ENCODE data around the gene INTS12.
"Not testable (repeated sequence)": the region's sequence is repeated elsewhere in the genome, so short reads cannot be mapped to it uniquely, and the experiment has no call there.

The INTS12 gene, protein sequence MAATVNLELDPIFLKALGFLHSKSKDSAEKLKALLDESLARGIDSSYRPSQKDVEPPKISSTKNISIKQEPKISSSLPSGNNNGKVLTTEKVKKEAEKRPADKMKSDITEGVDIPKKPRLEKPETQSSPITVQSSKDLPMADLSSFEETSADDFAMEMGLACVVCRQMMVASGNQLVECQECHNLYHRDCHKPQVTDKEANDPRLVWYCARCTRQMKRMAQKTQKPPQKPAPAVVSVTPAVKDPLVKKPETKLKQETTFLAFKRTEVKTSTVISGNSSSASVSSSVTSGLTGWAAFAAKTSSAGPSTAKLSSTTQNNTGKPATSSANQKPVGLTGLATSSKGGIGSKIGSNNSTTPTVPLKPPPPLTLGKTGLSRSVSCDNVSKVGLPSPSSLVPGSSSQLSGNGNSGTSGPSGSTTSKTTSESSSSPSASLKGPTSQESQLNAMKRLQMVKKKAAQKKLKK

DNA sequence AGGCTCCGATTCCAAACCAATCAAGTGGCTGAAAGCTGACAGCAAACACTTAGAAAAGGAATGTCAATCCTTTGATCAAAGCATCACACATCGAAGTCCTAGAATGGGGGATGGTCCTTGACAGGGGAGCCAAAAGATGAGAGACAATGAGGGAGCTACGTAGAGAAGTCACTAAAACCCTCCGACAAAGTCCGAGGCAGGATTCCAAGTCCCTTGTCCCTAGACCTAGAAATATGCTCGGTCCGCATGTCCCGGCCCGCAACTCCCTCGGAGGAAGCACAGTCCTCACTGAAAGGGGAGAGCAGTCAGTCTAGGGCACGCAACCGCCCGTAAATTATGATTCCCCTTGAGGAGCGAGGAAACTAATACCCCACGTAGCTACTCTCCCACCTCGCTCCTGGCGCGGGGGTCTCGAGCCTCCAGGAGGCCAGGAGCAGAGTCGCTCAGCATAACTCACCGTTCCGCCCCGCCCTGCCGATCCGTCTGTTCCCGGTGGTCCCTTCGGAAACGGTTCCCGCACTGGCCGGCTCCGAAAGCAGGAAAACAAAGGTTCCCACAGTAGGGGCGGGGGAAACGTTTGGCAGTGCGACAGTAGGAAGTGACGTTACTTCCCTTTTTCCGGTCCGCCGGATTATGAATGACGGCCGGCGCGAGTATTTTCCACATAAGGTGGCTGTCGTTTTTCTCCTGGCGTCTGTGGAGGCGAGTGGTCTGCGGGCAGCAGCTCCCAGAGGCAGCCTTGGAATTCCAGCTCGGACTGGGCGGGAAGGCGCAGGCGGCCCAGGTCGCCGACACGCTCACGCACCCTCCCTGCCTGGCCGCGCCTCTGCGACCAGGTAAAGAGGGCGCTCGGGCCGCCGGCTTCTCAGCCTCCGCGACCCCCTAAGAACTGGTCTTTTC is at the start of gene INTS12, which contains the start of gene GSTCD:
Gene INTS12, minus strand, starts transcription at position 509 of the 900 bp plus-strand sequence. CDS start 8,684 bp downstream, outside the sequence.
Gene GSTCD, plus strand, starts transcription at position 604 of the 900 bp plus-strand sequence. CDS start 8,830 bp downstream, outside the sequence.
- peak; percentile 85 for DNase-seq

DNA sequence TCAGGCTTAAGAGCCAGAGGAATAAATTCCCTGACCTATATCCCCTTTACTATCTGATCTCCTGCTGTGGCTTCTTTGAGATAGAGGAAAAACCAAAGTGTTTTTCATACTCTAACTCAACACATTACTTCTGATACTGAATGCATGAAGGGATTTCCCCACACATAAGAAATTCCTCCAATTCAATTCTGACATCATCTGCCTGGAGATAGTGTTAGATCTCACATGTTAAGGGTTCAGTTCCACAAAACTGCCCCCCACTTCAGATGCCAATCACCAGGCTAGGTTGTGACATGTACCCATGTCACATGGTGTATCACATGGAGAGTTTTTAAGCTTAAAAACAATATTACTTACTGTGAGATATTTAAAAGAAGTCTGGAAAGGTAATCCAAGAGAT is 46.9 kb upstream of the INTS12 start:
- no peak for DNase-seq

DNA sequence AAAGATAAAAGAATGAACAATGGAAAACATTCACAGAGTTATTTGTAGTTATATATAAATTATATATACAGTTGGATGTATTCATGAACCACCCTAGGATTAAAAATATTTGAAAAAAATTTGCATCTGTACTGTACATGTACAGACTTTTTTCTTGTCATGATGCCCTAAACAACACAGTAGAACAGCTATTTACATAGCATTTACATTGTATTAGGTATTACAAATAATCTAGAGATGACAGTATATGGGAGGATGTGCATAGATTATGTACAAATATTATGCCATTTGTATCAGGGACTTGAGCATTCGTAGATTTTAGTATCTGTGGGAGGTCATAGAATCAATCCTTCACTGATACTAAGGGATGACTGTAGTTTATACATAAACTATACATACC is 44.9 kb upstream of the INTS12 start:
- DNase-seq: peak; percentile 67

DNA sequence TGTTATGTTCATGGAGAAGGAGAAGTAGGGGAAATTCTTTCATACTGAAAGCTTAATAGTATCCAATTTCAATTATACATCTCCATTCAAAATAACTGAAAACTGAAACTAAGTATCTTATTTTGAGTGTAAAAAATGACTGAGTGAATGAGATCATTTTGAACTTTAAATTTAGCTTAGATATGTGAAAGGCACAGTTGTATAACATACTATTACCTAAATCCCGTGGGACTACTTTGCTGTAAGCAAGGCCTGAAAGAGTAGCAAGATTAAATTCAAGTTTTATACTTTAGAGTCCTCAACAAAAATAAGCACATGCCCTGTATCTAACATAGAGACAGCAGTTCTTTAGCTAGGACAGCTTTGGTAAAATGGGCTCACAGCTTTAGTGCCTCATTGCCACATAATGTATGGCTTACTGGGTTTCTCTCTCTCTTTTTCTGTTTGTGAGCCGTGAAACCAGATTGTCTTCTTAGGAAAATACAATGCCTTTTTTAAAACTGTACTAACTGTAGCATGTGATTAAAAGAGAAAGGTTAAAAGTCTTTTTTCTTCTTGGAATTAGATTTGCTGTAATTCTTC is 43.3 kb upstream of the INTS12 start:
- no peak for DNase-seq

DNA sequence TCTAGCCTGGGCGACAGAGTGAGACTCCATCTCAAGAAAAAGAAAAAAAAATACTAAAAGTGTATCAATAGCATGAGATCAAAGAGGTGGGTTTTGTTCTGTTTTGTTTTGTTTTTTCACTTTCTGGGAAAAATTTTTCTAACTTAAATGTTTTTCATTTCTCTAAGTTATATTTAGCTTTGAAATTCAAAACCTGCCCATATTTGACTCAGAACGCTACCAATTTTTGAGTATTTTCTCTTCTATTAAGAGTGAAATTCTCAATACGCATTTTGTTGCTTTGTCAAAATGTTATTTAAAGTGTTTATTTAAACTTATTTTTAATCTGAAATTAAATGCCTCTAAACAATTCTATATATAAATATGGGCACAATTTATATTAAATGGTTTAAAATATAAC is 39.7 kb upstream of the INTS12 start:
- no peak for DNase-seq

DNA sequence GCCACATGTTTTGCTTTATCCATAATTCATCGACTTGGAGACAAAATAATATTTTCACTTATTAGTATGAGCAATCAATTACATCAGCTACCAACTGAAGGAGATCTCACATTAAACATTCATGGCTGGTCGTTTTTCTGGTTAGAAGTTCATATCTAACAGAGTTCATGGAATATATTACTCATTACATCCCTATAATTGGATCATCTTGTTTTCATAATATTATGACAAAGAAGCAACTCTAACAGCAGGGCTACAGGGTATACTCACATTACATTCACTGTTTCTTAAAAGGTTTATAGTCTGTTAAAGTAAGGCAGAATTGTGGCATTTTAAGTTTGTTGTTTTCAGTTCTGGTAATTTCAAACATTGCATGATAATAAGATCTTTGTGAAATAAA is 33.1 kb upstream of the INTS12 start:
- DNase-seq: no peak

DNA sequence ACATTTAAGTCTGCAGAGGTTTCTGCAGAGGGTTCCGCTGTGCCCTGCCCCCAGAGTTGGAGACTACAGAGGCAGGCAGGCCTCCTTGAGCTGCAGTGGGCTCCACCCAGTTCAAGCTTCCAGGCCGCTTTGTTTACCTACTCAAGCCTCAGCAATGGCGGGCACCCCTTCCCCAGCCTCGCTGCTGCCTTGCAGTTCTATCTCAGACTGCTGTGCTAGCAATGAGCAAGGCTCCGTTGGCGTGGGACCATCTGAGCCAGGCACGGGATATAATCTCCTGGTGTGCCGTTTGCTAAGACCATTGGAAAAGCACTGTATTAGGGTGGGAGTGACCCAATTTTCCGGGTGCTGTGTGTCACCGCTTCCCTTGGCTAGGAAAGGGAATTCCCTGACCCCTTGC is 26.7 kb upstream of the INTS12 start:
- not testable (repeated sequence) for DNase-seq

DNA sequence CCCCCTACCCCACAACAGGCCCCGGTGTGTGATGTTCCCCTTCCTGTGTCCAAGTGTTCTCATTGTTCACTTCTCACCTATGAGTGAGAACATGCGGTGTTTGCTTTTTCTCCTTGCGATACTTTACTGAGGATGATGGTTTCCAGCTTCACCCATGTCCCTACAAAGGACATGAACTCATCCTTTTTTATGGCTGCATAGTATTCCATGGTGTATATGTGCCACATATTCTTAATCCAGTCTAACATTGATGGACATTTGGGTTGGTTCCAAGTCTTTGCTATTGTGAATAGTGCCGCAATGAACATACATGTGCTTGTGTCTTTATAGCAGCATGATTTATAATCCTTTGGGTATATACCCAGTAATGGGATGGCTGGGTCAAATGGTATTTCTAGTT is 21.4 kb upstream of the INTS12 start:
- DNase-seq: not testable (repeated sequence)

DNA sequence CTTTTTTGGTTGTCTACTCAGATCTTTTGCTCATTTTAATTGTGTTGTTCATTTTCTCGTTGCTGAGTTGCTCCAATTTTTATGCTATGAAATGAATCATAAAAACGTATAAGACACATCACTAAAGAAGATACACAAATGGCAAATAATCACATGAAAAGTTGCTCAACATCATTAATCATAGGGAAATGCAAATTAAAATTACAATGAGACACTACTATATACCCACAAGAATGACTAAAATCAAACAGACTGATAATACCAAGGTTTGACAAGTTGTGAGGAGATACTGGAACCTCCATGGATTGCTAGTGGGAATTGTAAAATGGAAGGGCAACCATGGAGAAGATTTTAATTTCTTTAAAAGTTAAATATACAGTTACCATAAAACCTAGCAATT is 17.1 kb upstream of the INTS12 start:
- DNase-seq: no peak

DNA sequence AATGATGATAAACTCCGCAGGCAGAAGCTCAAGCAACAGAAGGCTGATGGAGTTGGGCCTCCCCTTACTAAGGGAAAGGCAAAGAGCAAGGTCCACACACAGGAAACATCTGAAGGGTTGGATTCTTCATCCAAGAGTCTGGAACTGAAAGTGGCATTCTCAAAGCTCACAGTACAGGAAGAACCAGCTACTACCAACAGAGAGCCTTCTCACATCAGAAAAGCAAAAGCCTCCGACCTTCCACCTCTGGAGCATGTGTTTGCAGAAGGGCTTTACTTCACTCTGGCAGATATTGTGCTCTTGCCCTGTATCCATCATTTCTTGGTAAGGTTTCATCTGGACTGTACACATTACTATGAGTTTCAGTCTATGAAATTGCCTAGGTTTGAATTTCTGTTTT is 10.7 kb upstream of the INTS12 start:
- no peak for DNase-seq

DNA sequence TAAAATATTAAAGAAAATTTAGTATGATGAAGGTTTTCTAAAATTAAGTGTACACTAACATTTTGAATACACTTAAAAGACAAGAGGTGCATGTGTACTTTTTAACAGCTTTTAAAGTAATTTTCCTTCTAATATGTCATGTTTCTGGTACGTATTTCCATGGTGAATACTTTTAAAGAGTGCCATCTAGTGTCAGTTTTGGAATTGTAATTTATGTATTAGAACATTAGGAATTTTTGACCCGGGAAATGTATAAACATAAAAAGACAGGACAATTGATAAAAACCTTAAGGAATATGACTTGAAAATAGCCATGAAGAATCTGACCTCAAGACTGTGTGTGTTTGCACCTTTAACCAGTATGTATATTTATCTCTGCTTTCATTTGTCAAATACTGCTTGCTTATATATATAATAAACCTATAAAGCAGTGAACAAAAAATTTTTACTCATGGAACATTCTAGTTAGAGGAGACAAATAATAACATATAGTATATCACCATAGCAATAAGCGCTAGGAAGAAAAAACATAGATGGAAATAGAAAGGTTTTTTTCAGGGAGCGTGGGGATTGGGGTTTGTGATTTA is 7.3 kb upstream of the INTS12 start:
- DNase-seq: no peak

DNA sequence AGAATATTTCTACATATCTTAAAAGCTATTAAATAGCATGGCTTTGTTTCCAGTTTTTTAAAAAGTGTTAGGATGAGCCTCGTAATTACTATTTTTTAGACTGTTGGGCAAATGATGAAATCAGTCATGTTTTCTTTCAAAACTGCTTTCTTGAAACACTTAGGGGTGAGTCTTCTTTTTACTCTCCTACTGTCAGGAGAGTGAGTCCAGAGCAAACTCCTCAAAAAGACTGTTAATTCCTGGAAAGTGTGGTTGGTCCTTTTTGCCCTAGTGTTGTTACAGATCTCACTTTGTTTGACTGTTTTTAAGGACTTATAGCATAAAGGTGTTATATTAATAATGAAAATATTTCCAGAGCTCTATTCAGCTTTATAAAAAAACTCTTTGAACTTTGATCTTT is 6.4 kb upstream of the INTS12 start:
- no peak for DNase-seq

DNA sequence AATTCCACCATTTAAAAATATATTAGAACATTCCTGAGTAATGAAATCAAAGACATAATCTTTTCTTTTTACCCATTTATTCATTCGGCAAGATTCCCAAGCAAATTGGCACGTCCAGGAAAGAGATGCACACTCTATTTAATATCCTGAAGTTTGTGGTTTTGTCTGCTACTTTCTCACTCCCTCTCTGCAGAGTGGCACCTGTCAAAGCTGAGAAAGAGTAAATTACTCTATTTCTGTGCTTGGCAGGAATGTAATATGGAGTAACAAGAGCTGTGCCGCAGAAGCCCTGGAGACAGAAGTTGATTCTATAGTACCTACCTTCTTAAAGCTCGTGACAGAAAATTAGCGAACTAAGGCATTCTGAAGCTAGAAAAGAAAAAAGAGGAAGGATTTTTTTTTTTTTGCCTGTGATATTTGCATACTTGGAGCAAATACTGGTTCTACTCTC is 5.6 kb upstream of the INTS12 start:
- no peak for DNase-seq

DNA sequence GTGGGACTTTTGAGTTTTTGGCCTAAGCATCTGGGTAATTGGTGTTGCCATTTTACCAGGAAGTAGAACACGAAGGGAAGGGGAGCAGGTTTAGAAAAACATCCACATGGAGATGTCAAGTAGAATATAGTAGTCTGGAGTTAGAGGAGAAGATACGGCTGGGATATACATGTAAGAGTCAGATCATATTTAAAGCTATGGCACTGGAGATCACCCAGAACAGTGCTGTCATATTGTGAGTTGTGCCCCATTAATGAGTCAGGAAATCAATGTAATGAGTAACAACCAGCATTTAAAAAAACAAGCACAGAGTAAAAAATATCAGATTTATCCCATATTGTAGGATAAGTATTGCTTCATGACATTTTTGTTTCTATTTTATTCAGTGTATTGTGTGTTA is 4.3 kb upstream of the INTS12 start:
- no peak for DNase-seq

DNA sequence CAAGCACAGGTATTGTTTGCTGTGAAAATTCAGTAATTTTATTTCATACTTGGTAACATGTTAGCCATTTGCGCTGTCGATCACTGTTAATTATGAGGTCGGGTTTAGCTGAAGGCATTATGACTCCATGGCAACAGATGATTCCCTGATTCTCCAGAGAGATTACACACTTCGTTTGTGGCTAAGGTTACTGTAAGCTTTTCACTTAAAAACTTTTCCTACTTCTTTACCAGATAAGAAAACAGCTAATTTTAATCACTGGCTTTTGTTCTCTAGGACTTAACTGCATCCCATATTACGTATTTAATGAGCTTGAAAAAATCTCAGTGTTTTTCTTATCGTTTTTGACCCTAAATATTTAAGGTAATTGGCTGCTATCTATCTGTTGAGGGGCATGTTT is 2.2 kb upstream of the INTS12 start:
- peak; percentile 68 for DNase-seq

DNA sequence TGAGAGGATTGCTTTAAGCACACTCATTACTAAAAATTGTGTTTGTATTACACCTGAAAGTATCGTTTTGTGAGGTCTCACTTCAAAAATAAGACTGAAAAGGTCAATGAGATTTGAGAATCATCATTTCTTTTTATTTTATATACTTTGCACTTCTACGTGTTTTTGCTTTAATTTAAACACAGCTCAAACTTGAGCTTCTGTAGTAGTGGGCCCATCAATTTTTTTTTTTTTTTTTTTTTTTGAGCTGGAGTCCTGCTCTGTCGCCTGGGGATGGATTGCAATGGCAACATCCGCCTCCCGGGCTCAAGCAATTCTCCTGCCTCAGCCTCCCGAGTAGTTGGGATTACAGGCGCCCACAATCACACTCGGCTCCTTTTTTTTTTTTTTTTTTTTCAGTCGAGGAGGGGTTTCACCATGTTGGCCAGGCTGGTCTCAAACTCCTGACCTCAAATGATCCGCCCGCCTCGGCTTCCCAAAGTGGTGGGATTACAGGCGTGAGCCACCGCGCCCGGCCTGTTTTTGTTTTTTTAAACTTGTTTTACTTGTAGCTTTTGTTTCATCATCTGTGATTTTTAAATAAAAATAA is 1.6 kb upstream of the INTS12 start:
- DNase-seq: no peak

DNA sequence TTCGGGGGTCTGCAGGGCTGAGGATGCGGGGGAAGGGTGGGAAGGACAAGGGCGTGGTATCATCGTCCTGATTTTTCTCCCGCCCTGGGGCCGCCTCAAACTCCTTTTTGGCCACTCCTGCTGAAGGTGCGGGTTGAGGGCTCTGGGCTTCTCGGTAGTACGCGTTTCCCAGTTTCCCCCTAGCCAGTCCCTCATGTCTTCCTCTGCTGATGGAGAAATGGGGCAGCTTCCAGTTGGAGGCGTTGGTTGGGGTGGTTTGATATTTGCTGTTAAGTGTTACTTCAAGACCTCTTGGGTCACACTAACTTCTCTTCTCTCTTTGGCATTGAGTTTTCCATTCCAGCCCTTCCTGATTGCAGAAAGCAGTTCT is 577 bp upstream of the INTS12 start:
- DNase-seq: no peak

DNA sequence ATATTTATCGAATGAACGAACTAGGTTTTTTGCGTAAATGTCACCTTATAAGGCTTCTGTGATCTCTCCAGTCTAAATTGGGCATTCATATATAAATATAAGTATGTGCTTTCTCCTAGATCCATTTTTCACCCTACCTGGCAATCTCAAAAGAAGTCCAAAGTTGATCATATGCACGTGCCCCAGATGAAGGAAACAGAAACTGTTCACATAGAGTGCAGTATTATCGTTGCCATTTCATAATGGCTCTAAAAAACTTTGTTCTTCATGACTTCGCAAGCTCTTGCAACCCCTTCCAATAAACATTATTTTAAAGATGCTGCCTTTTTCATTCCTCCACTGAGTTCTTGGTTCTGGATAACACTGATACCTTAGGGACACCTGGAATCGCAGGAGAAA is 708 bp downstream of the INTS12 start:
- no peak for DNase-seq

DNA sequence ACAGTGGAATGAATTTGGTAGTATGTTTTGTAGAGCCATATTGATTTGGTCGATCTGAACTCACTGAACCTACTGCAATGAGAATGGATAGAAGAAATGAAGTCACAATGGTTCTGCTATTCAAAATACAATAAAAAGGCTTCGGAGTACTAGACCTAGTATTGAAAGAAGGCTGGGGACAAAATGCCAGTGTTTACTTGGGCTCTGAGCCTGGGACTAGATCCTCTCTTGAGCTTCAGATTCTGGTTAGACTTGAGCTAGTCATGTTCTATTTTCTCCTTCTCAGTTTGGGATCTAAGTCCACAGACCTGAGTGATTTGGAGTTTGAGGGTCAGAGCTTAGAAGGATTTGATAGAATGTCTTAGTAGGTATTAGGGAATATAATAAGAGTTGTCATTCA is 9.9 kb downstream of the INTS12 start:
- DNase-seq: no peak

DNA sequence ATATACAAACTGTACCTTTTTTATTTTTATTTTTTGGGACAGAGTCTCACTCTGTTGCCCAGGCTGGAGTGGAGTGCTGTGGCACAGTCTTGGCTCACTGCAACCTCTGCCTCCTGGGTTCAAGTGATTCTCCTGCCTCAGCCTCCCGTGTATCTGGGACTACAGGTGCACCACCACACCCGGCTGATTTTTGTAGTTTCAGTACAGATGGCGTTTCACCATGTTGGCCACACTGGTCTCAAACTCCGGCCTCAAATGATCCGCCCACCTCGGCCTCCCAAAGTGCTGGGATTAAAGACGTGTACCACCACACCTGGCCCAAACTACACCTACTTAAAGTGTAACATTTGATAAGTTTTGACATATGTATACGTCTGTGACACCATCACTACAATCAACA is 12.7 kb downstream of the INTS12 start:
- DNase-seq: not testable (repeated sequence)

DNA sequence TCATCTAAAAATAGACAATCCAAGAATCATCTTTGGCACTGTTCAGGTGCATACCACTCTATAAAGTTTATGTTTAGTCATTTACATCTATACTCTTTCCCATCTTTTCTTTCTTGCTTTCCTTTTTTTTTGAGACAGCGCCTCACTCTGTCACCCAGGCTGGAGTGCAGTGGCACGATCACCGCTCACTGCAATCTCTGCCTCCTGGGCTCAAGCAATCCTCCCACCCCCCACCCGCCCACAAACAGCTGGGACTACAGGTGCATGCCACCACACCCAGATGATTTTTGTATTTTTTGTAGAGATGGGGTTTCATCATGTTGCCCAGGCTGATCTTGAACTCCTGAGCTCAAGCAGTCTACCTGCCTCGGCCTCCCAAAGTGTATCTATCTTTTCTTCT is 13.7 kb downstream of the INTS12 start:
- DNase-seq: not testable (repeated sequence)

DNA sequence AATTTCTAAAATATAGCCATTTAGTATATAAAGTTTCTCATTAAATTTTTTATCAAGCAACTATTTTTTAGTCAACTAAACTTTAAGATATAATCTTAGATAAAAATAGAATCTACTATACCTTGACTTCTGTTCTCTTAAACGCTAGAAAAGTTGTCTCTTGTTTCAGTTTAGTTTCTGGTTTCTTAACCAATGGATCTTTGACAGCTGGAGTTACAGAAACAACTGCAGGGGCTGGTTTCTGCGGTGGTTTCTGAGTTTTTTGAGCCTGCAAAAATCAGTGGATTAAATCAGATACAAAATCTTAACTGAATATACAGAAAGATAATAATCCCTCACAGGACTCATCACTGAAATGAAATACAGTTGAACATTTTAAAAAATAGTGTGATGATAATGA is 21.9 kb downstream of the INTS12 start:
- DNase-seq: no peak

DNA sequence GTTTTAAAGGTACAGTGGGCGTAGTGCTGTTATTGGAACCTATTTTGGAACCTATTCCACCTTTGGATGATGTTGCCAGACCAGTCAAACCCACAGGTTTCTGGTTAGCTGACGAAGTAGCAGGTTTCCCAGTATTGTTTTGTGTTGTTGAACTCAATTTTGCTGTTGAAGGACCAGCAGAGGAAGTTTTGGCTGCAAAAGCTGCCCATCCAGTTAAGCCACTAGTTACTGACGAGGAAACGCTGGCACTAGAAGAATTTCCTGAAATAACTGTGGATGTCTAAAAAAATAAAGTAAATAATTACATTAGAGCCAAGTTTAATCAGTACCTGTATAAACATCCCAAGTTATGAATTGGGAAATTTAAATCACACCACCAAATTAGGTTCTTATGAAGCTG is 25.5 kb downstream of the INTS12 start:
- no peak for DNase-seq

Measured in NCI-H1048 (cell line).